Measurements from ENCODE around the gene IFT22. TPM values are rescaled to one million over a fixed set of nuclear protein-coding genes. Genes with fewer than 3 reads are reported as not detected.

The IFT22 gene
- total RNA-seq (2014; rRNA removed; shearing (Covaris generic)) (13.8 and 22.5 TPM in 2 replicates), polyA plus RNA-seq (2016; fragmentation: Nextera tagmentation; extraction: Ambion mirVana) (28.6 and 38.8 TPM in 2 replicates)
- long read RNA-seq, transcript IFT22-201 (5 exons, 1,130 nt) = major isoform, 21 of 27 reads
- long read RNA-seq, partial matches to known transcripts = 0 of 27 reads
- long read RNA-seq, other reads (novel, unspliced or antisense) = 1 of 27 reads

- peaks cover 12% of the 10 kb centered on the region for H3K36me3 Mint-ChIP-seq (ENCODE audit: low read depth)
- H3K4me1 ChIP-seq (ENCODE audit: insufficient read depth) = peaks cover 4% of the 10 kb centered on the region; the same call in 1 of the 2 replicates
- H3K27me3 ChIP-seq (ENCODE audit: insufficient read depth) = no peaks in the 10 kb centered on the region
- DNase-seq (ENCODE audit: low spot score) = peak; percentile 99
- H3F3A ChIP-seq (replicated peaks; ENCODE audit: low read depth) = peaks cover 10% of the 10 kb centered on the region
- peaks cover 6% of the 10 kb centered on the region; the same call in 2 of the 3 replicates for H3K4me1 Mint-ChIP-seq
- H3K27me3 Mint-ChIP-seq (ENCODE audit: insufficient read depth, low read depth, poor library complexity) = peaks cover 19% of the 10 kb centered on the region
- peak within 1 kb of the TSS; percentile 94 for H2AFZ ChIP-seq
- no peaks in the 10 kb centered on the region for H4K20me1 ChIP-seq (replicated peaks; ENCODE audit: insufficient read depth)
- peak within 1 kb of the TSS; percentile 91 for H3K4me3 Mint-ChIP-seq
- H3K4me2 ChIP-seq = peak within 1 kb of the TSS; percentile 98
- no peaks in the 10 kb centered on the region for H3K36me3 ChIP-seq (ENCODE audit: insufficient read depth)
- peak within 1 kb of the TSS; percentile 95 for H3K4me3 ChIP-seq
- H3K27ac ChIP-seq (ENCODE audit: low read depth) = peak within 1 kb of the TSS; percentile 96
- H3K27ac Mint-ChIP-seq = peak within 1 kb of the TSS; percentile 99
- peak; percentile 96 for ATAC-seq
- no peak for TF ChIP-seq EZH2phosphoT487 (IDR thresholded peaks at IDR 0.05; ENCODE audit: unreplicated experiment)
- peak; percentile 84 for TF ChIP-seq POLR2AphosphoS5 (IDR thresholded peaks at IDR 0.05; ENCODE audit: low read depth)
- TF ChIP-seq CREB1 (CRISPR knock-in tag; IDR thresholded peaks at IDR 0.05; ENCODE audit: low read depth) = 0 out of 2 replicates have a peak, but pooled peaks have one; percentile 16
- no peak for TF ChIP-seq ZNF331 (CRISPR knock-in tag; IDR thresholded peaks at IDR 0.05; ENCODE audit: low read depth)
- peak; percentile 67; the same call in 1 of the 2 replicates for TF ChIP-seq ETS1 (IDR thresholded peaks at IDR 0.05)
- TF ChIP-seq NANOG (IDR thresholded peaks at IDR 0.05; ENCODE audit: borderline replicate concordance) = no peak
- TF ChIP-seq CTCF (conservative IDR thresholded peaks at IDR 0.05; ENCODE audit: low read depth in 2 of 2) = peak; percentile 50 to 67
- no peak for TF ChIP-seq ZNF114 (CRISPR knock-in tag; IDR thresholded peaks at IDR 0.05)
- no peaks in the 10 kb centered on the region for H3K9me3 Mint-ChIP-seq
- no peaks in the 10 kb centered on the region for H3K9me2 ChIP-seq (ENCODE audit: insufficient read depth)
- H3K79me2 ChIP-seq (replicated peaks; ENCODE audit: insufficient read depth) = 0 out of 2 replicates have a peak, but pooled peaks cover 4% of the 10 kb centered on the region
Observed at GRCh38 chr7:101321491-101322401, at the start of gene IFT22. IFT22 (minus strand) TSS chr7:101321812; CDS start chr7:101321709, 103 bp downstream.

GRCh38 chr7:101370836-101371235 lies 49.2 kb upstream of the IFT22 start:
- H3K27ac ChIP-seq (ENCODE audit: low read depth) = peak overlapping the region; percentile 32; the same call in 1 of the 2 replicates
- no peak overlapping the region for H3K4me3 Mint-ChIP-seq
- H3K36me3 Mint-ChIP-seq (ENCODE audit: low read depth) = peaks cover 55% of the 10 kb centered on the region
- peaks cover 77% of the 10 kb centered on the region for H3K79me2 ChIP-seq (replicated peaks; ENCODE audit: insufficient read depth)
- DNase-seq (ENCODE audit: low spot score) = no peak
- ATAC-seq = peak; percentile 73
- peaks cover 7% of the 10 kb centered on the region; the same call in 1 of the 2 replicates for H4K20me1 ChIP-seq (replicated peaks; ENCODE audit: insufficient read depth)
- H3K4me1 Mint-ChIP-seq = peaks cover 23% of the 10 kb centered on the region
- H3K4me1 ChIP-seq (ENCODE audit: insufficient read depth) = peaks cover 7% of the 10 kb centered on the region; the same call in 1 of the 2 replicates
- no peaks in the 10 kb centered on the region for H3F3A ChIP-seq (replicated peaks; ENCODE audit: low read depth)
- no peaks in the 10 kb centered on the region for H3K27me3 ChIP-seq (ENCODE audit: insufficient read depth)
- H3K4me3 ChIP-seq = no peak overlapping the region
- no peaks in the 10 kb centered on the region for H3K36me3 ChIP-seq (ENCODE audit: insufficient read depth)
- no peak overlapping the region; the same call in 1 of the 2 replicates for H3K27ac Mint-ChIP-seq
- no peaks in the 10 kb centered on the region for H3K9me2 ChIP-seq (ENCODE audit: insufficient read depth)
- peaks cover 2% of the 10 kb centered on the region for H3K27me3 Mint-ChIP-seq (ENCODE audit: insufficient read depth, low read depth, poor library complexity)
- peaks cover 9% of the 10 kb centered on the region; the same call in 2 of the 3 replicates for H3K9me3 Mint-ChIP-seq
- no peak overlapping the region for H2AFZ ChIP-seq
- H3K4me2 ChIP-seq = no peak overlapping the region
- no peak for TF ChIP-seq ZNF114 (CRISPR knock-in tag; IDR thresholded peaks at IDR 0.05)
- no peak for TF ChIP-seq POLR2AphosphoS5 (IDR thresholded peaks at IDR 0.05; ENCODE audit: low read depth)
- TF ChIP-seq EZH2phosphoT487 (IDR thresholded peaks at IDR 0.05; ENCODE audit: unreplicated experiment) = no peak
- TF ChIP-seq STAT1 (IDR thresholded peaks at IDR 0.05; ENCODE audit: unreplicated experiment) = no peak
- TF ChIP-seq JUNB (IDR thresholded peaks at IDR 0.05; ENCODE audit: unreplicated experiment) = no peak
- TF ChIP-seq CTCF (conservative IDR thresholded peaks at IDR 0.05; ENCODE audit: low read depth in 2 of 2) = no peak
- no peak for TF ChIP-seq REST (IDR thresholded peaks at IDR 0.05; ENCODE audit: unreplicated experiment)
- no peak for TF ChIP-seq CREB1 (CRISPR knock-in tag; IDR thresholded peaks at IDR 0.05; ENCODE audit: low read depth)
- TF ChIP-seq EZH2 (IDR thresholded peaks at IDR 0.05; ENCODE audit: low read depth, unreplicated experiment) = no peak
